HFF-Myc (cell line): ENCODE results near the gene METRNL.

Source experiments
- DNase-seq: peaks from one replicate; pipeline ENCODE4 v3.0.0-alpha.2; 2011; ENCODE audit warnings: low read depth; ENCODE audit errors: extremely low read depth
- H3K4me3 ChIP-seq: replicated peaks from 2 replicates; pipeline ENCODE4 v1.5.1; 2011; ENCODE audit warnings: low read depth, mild to moderate bottlenecking, control low read depth, low read length
- CTCF ChIP-seq: IDR thresholded peaks from 2 replicates; pipeline ENCODE4 v1.5.1; 2012; ENCODE audit warnings: mild to moderate bottlenecking, low read depth, low read length, control low read depth; ENCODE audit errors: missing control alignments

Gene METRNL

GRCh38 chr17:83069571-83069906, 9.9 kb upstream of the METRNL start:
- TF ChIP-seq CTCF = no peak
- no peak overlapping the region for H3K4me3 ChIP-seq
- DNase-seq = no peak

GRCh38 chr17:83069931-83070742, 9.3 kb upstream of the METRNL start:
- no peak for DNase-seq
- H3K4me3 ChIP-seq = no peak overlapping the region
- TF ChIP-seq CTCF = no peak

- no peak for DNase-seq
- H3K4me3 ChIP-seq = no peak overlapping the region
- no peak for TF ChIP-seq CTCF
These were observed 8.5 kb upstream of the METRNL start for GRCh38 chr17:83070800-83071341.

GRCh38 chr17:83071365-83071764, 8.0 kb upstream of the METRNL start:
- no peak overlapping the region for H3K4me3 ChIP-seq
- DNase-seq = no peak
- no peak for TF ChIP-seq CTCF

- no peak overlapping the region for H3K4me3 ChIP-seq
- no peak for DNase-seq
These were observed 7.3 kb upstream of the METRNL start for GRCh38 chr17:83071966-83072562.

More at GRCh38 chr17:83071966-83072562, 7.3 kb upstream of the METRNL start:
- TF ChIP-seq CTCF = no peak
